PC-9 (cell line): Measurements from ENCODE around the gene TNRC6C. TPM values are rescaled to one million over a fixed set of nuclear protein-coding genes. Genes with fewer than 3 reads are reported as not detected.

Experiments used
- BruUV-seq: library from RNA; stranded (reverse); fragments of 400-500 nt; replicated peaks from 2 replicates; lab custom pipeline; 2021; lab: Mats Ljungman, UMichigan
- CTCF ChIA-PET: fragments of 300-600 bp; sonication (Branson Sonifier 250); formaldehyde crosslinking; loops from one replicate; lab custom pipeline; 2022; ENCODE audit warnings: antibody characterized with exemption; lab: Charles Lee
- POLR2A ChIA-PET: fragments of 300-600 bp; sonication (Branson Sonifier 250); formaldehyde crosslinking; loops from one replicate; lab custom pipeline; 2022; ENCODE audit warnings: antibody characterized with exemption; ENCODE audit not compliant: unreplicated experiment; lab: Charles Lee
- DNase-seq, 2 experiments: peaks; one replicate each; pipeline versions ENCODE4 v3.0.0 to v3.0.0-alpha.2; 2015 to 2022; ENCODE audit warnings: mixed read lengths in 1 of 2
- H2AFZ ChIP-seq: fragments of 200-600 bp; sonication (generic); 2 replicates; pipeline ENCODE4 v1.8.1; 2017; ENCODE audit warnings: antibody characterized with exemption
- H3F3A ChIP-seq: fragments of 200-600 bp; sonication (generic); 2 replicates; pipeline ENCODE4 v1.8.1; 2017; ENCODE audit warnings: antibody characterized with exemption, mild to moderate bottlenecking, low read depth; ENCODE audit not compliant: insufficient read depth
- H3K27ac ChIP-seq: fragments of 200-600 bp; sonication (generic); 2 replicates; pipeline ENCODE4 v1.6.1; 2016; ENCODE audit warnings: mixed run types
- H3K27me3 ChIP-seq: fragments of 200-600 bp; sonication (generic); 2 replicates; pipeline ENCODE4 v1.6.1; 2016; ENCODE audit warnings: low read depth, mixed run types; ENCODE audit not compliant: insufficient read depth
- H3K36me3 ChIP-seq: fragments of 200-600 bp; sonication (generic); 2 replicates; pipeline ENCODE4 v1.6.1; 2016; ENCODE audit warnings: low read depth, mixed run types
- H3K4me1 ChIP-seq: fragments of 200-600 bp; sonication (generic); replicated peaks from 2 replicates; pipeline ENCODE4 v1.6.1; 2016; ENCODE audit warnings: mixed run types; ENCODE audit not compliant: insufficient read depth
- H3K4me2 ChIP-seq: fragments of 200-600 bp; sonication (generic); 2 replicates; pipeline ENCODE4 v1.6.1; 2017; ENCODE audit warnings: mixed run types
- H3K4me3 ChIP-seq: fragments of 200-600 bp; sonication (generic); 2 replicates; pipeline ENCODE4 v1.6.1; 2016; ENCODE audit warnings: mixed run types
- H3K79me2 ChIP-seq: fragments of 200-600 bp; sonication (generic); 2 replicates; pipeline ENCODE4 v1.6.1; 2017; ENCODE audit warnings: low read depth, mixed run types
- H3K9me2 ChIP-seq: fragments of 200-600 bp; sonication (generic); 2 replicates; pipeline ENCODE4 v1.8.1; 2017; ENCODE audit warnings: mild to moderate bottlenecking; ENCODE audit not compliant: insufficient read depth
- H3K9me3 ChIP-seq: fragments of 200-600 bp; sonication (generic); 2 replicates; pipeline ENCODE4 v1.8.1; 2016; ENCODE audit warnings: low read depth; ENCODE audit not compliant: insufficient read depth
- H4K20me1 ChIP-seq: fragments of 200-600 bp; sonication (generic); 2 replicates; pipeline ENCODE4 v1.8.1; 2017; ENCODE audit not compliant: insufficient read depth
- CTCF ChIP-seq: fragments of 200-600 bp; sonication (generic); conservative IDR thresholded peaks from 2 replicates; pipeline ENCODE4 v1.6.1; 2017; ENCODE audit warnings: mixed run types, antibody characterized with exemption, mild to moderate bottlenecking, moderate library complexity
- EZH2 ChIP-seq: fragments of 200-600 bp; sonication (generic); IDR thresholded peaks from 2 replicates; pipeline ENCODE4 v1.8.0; 2017; ENCODE audit warnings: antibody characterized with exemption, low read depth
- intact Hi-C: fragments of 100-400 bp; cut with micrococcal nuclease; formaldehyde crosslinking; loops from one replicate; pipeline ENCODE4 v1.10.0; 2022; ENCODE audit not compliant: unreplicated experiment
- total RNA-seq: library from RNA; stranded (reverse); gene quantifications from 2 replicates; pipeline ENCODE4 v1.2.3, GENCODE V29; 2021

Gene TNRC6C
- total RNA-seq, 1 experiment from 2014 or later = 0.37 TPM

- Histone ChIP-seq H3K4me2 (no peak overlapping the region), H3K79me2 (no peaks in the 10 kb centered on the region), H3K27ac (no peak overlapping the region), H3K4me3 (no peak overlapping the region), H3K27me3 (peaks cover 48% of the 10 kb centered on the region), H3K36me3 (no peaks in the 10 kb centered on the region), H3K4me1 (no peaks in the 10 kb centered on the region), H3F3A (no peaks in the 10 kb centered on the region), H3K9me3 (no peaks in the 10 kb centered on the region), H2AFZ (no peak overlapping the region), H4K20me1 (no peaks in the 10 kb centered on the region), H3K9me2 (no peaks in the 10 kb centered on the region)
- no peak for DNase-seq
- ChIA-PET POLR2A (interaction anchor here (0.7 kb wide), 1 partner anchor 718 kb away, joined by 5 read pairs; no protein-coding TSS in a partner anchor), CTCF (no interaction called here)
- intact Hi-C loops = no loop called here
- TF ChIP-seq EZH2 (no peak), CTCF (no peak)
- no TSS peak for BruUV-seq
Measured at GRCh38 chr17:78046923-78047322, 88.4 kb downstream of the TNRC6C start.

GRCh38 chr17:78048346-78049292 lies 90.1 kb downstream of the TNRC6C start:
- intact Hi-C loops = no loop called here
- Histone ChIP-seq H3K79me2 (no peaks in the 10 kb centered on the region), H3K27me3 (peaks cover 41% of the 10 kb centered on the region), H3F3A (no peaks in the 10 kb centered on the region), H3K27ac (no peak overlapping the region), H3K4me2 (no peak overlapping the region), H3K4me3 (no peak overlapping the region), H3K9me3 (no peaks in the 10 kb centered on the region), H2AFZ (no peak overlapping the region), H4K20me1 (no peaks in the 10 kb centered on the region), H3K4me1 (no peaks in the 10 kb centered on the region), H3K36me3 (no peaks in the 10 kb centered on the region), H3K9me2 (no peaks in the 10 kb centered on the region)
- TF ChIP-seq EZH2 = no peak
- no peak for TF ChIP-seq CTCF
- ChIA-PET POLR2A (no interaction called here), CTCF (no interaction called here)
- BruUV-seq = no TSS peak
- no peak for DNase-seq

DNA sequence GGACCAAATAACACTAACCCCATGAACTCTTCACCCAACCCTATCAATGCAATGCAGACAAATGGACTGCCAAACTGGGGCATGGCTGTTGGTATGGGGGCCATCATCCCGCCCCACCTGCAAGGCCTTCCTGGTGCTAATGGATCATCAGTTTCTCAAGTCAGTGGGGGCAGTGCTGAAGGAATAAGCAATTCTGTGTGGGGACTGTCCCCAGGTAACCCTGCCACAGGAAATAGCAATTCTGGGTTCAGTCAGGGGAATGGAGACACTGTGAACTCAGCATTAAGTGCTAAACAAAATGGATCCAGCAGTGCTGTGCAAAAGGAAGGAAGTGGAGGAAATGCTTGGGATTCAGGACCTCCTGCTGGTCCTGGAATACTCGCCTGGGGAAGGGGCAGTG lies 91.1 kb downstream of the TNRC6C start:
- Histone ChIP-seq H3F3A (no peaks in the 10 kb centered on the region), H4K20me1 (no peaks in the 10 kb centered on the region), H3K27ac (no peak overlapping the region), H3K4me1 (no peaks in the 10 kb centered on the region), H3K27me3 (peaks cover 41% of the 10 kb centered on the region), H3K36me3 (no peaks in the 10 kb centered on the region), H3K4me2 (no peak overlapping the region), H2AFZ (no peak overlapping the region), H3K9me2 (no peaks in the 10 kb centered on the region), H3K4me3 (no peak overlapping the region), H3K9me3 (no peaks in the 10 kb centered on the region), H3K79me2 (no peaks in the 10 kb centered on the region)
- ChIA-PET CTCF (no interaction called here), POLR2A (no interaction called here)
- no peak for TF ChIP-seq CTCF
- TF ChIP-seq EZH2 = no peak
- BruUV-seq = no TSS peak
- no peak for DNase-seq
- intact Hi-C loops = no loop called here
